Activated T-helper 1 cell treated with anti-CD3 and anti-CD28 coated beads, Interleukin-12 subunit alpha, Interleukin-12 subunit beta, Interleukin-2, Interleukin-4 antibody, amounts not matched to agents 30 ng/mL and 10 ng/mL and 1 ng/mL, durations not matched to agents 14 hours and 24 hours and 36 hours (primary cell): ENCODE data around the gene C4A. TPM values are rescaled to one million over a fixed set of nuclear protein-coding genes. Genes with fewer than 3 reads are reported as not detected.
A peak's percentile ranks its signal among the peaks of the same experiment; 100 is the strongest.
"Not testable (repeated sequence)": the region's sequence is repeated elsewhere in the genome, so short reads cannot be mapped to it uniquely, and the experiment has no call there.

ENCODE experiments used
- DNase-seq: peaks from one replicate; pipeline ENCODE4 v3.0.0; 2021; ENCODE audit warnings: low spot score
- H3K27ac Mint-ChIP-seq: one replicate; pipeline ENCODE4 v1.8.0; 2021; ENCODE audit warnings: mild to moderate bottlenecking, mixed read lengths
- H3K27me3 Mint-ChIP-seq: one replicate; pipeline ENCODE4 v1.8.0; 2022; ENCODE audit warnings: mild to moderate bottlenecking, moderate library complexity, mixed read lengths; ENCODE audit not compliant: insufficient read depth
- H3K36me3 Mint-ChIP-seq: one replicate; pipeline ENCODE4 v1.8.0; 2021; ENCODE audit warnings: low read depth, mixed read lengths
- H3K4me1 Mint-ChIP-seq: one replicate; pipeline ENCODE4 v1.8.0; 2021; ENCODE audit warnings: low read depth, mixed read lengths
- H3K4me3 Mint-ChIP-seq: one replicate; pipeline ENCODE4 v1.8.0; 2021; ENCODE audit warnings: mild to moderate bottlenecking, moderate library complexity, mixed read lengths
- H3K9me3 Mint-ChIP-seq: one replicate; pipeline ENCODE4 v1.8.0; 2021; ENCODE audit warnings: mixed read lengths
- intact Hi-C: fragments of 100-400 bp; cut with micrococcal nuclease; formaldehyde crosslinking; loops from one replicate; pipeline ENCODE4 v1.15.1; 2024
- total RNA-seq: library from RNA; stranded (reverse); gene quantifications from 2 replicates; pipeline ENCODE4 v1.2.3, GENCODE V29; 2022

The C4A gene
- total RNA-seq, 1 donor from 2014 or later = 4.0 TPM

DNA sequence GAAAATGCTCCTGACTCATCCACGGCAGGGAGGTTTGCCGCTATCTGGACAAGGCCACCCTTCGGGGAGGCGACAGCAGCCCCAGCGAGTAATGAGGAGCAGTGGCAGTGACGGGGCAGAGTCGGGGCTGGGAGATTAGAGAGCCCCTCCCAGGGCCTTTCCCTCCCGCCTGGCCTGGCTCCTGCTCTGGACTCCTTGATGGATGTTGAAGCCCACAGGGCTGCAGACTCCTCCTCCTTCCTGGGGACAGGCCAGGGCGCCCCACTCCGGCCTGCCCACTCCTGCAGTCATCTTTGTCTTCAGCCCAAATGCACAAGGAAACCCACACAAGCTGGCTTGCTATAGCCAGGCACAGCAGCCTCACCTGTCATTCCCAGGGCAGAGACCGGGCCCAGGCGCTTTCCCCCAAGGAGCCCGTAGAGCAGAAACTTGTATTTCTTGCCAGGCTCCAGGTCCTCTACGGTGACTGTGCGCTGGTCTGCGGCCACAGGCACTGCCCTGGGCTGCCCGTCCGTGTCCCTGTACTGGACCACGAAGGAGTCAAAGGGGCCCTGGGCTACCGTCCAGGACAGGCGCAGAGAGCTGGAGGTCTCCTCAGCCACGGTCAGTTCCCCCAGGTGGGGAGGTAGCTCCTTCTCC is 64.1 kb downstream of the C4A start:
- Mint-ChIP-seq H3K36me3 (no peaks in the 10 kb centered on the region), H3K27ac (no peak overlapping the region), H3K4me1 (peaks cover 5% of the 10 kb centered on the region), H3K9me3 (no peaks in the 10 kb centered on the region), H3K27me3 (no peaks in the 10 kb centered on the region), H3K4me3 (no peak overlapping the region)
- no peak for DNase-seq
- intact Hi-C loops = no loop called here

DNA sequence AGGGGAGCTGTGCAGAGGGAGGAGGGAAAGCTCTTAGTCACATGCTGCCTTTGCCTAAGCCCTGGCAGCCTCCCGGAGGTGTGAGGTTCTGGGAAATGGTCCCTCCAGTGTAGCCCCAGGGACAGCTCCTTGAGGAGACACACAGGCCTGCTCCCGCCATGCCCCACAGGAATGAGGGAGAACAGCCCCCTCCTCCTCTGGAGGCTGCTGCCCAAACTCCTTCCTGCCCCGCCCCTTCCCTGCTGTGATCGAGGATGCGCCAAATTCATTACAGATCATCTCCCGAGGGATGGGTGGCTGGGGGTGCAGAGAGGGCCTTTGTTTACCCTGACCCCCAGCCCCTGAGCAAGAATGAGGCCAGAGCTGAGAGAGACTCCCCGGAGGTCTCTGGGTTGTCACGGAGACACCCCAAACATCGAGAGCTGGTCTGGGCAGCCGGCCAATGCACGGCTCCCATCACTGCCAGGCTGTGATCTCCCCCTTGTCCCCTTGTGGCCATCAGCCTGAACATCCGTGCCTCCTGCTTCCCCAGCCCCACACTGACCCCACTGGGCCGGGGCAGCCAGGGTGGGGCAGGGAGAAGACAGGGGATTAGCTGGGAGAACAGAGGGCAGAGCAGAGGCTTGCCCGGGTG is 64.7 kb downstream of the C4A start:
- intact Hi-C loops = no loop called here
- Mint-ChIP-seq H3K4me3 (no peak overlapping the region), H3K36me3 (no peaks in the 10 kb centered on the region), H3K27me3 (no peaks in the 10 kb centered on the region), H3K4me1 (peaks cover 5% of the 10 kb centered on the region), H3K9me3 (no peaks in the 10 kb centered on the region), H3K27ac (no peak overlapping the region)
- no peak for DNase-seq

DNA sequence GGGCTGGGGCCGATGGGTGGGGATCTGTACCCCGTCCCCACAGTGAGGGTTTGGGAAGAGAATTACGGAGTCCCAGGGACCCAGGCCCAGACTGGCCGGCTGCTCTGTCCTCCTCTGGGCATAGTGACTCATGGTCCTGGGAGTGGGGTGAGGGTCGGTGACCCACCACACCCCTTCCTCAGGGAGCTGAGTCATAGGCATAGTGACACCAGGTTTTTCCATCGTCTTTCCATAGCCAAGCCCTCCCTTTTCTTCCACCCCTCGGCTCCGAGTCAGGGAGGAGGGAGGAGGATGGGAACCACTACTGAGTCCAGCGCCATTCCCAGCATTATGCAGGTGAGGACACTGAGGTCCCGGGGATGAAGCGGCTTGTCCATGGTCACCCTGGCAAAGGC is 65.2 kb downstream of the C4A start:
- intact Hi-C loops = no loop called here
- Mint-ChIP-seq H3K4me1 (peaks cover 5% of the 10 kb centered on the region), H3K27ac (no peak overlapping the region), H3K4me3 (no peak overlapping the region), H3K9me3 (no peaks in the 10 kb centered on the region), H3K36me3 (no peaks in the 10 kb centered on the region), H3K27me3 (peaks cover 2% of the 10 kb centered on the region)
- no peak for DNase-seq

DNA sequence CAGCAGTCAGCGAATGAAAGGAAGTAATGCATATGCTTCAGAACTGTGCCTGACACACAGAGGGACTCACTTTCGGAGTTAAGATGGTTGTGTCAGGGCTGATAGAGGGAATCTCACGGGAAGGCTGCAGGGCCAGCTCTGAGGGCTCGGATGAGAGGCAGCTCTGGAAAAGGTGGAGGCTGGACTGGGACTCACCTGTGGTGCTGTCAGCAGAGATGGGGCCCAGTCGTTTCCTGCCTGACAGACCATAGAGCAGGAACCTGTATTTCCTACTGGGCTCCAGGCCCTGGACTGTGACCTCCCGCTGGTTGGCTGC is 65.6 kb downstream of the C4A start:
- peaks cover 5% of the 10 kb centered on the region for H3K4me1 Mint-ChIP-seq
- peaks cover 2% of the 10 kb centered on the region for H3K27me3 Mint-ChIP-seq
- H3K27ac Mint-ChIP-seq = no peak overlapping the region
- intact Hi-C loops = no loop called here
- H3K9me3 Mint-ChIP-seq = no peaks in the 10 kb centered on the region
- no peaks in the 10 kb centered on the region for H3K36me3 Mint-ChIP-seq
- no peak overlapping the region for H3K4me3 Mint-ChIP-seq
- DNase-seq = no peak

DNA sequence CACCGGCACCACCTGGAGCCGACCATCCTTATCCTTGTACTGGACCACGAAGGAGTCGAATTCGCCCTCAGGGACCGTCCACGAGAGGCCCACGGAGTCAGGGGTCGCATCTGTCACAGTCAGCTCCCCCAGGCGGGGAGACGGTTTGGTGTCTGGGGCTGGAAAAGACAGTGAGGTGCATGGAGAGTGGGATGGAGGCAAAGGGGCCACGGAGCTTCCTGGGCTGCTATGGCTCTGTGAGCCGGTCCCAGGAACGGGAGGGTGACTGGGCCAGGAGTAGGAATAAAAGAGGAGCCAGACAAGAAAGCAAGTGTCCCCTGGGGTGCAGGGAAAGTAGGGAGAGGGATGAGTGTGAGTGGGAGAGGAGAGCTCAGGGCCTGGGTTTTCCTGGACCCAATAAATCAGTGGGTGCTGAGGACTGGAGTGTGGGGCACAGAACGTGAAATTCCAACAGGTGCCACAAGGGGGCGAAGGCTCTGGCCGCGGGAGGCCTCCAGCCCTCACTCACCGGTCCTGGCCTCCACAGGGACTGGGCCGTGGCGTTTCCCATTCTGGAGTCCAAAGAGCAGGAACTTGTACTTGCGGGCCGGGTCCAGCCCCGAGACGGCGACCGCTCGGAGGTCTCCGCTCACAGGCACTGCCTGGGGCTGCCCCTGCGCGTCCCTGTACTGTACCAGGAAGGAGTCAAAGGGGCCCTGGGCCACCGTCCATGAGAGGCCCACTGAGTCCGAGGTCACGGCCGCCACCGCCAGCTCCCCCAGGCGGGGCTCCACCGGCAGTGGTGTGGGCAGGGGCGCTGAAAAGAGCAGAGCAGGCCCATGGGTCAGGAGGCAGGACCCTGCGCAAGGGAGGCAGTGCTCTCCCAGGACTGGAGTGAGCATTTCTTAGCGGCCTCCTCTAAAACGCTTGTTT is 66.3 kb downstream of the C4A start:
- H3K9me3 Mint-ChIP-seq = no peaks in the 10 kb centered on the region
- intact Hi-C loops = loop anchor here (1.0 kb wide), 1 partner anchor 106 kb away; the partner anchor contains the start of gene PPT2
- H3K27me3 Mint-ChIP-seq = peaks cover 2% of the 10 kb centered on the region
- no peak overlapping the region for H3K27ac Mint-ChIP-seq
- peaks cover 5% of the 10 kb centered on the region for H3K4me1 Mint-ChIP-seq
- DNase-seq = peak; percentile 52
- H3K4me3 Mint-ChIP-seq = no peak overlapping the region
- no peaks in the 10 kb centered on the region for H3K36me3 Mint-ChIP-seq

DNA sequence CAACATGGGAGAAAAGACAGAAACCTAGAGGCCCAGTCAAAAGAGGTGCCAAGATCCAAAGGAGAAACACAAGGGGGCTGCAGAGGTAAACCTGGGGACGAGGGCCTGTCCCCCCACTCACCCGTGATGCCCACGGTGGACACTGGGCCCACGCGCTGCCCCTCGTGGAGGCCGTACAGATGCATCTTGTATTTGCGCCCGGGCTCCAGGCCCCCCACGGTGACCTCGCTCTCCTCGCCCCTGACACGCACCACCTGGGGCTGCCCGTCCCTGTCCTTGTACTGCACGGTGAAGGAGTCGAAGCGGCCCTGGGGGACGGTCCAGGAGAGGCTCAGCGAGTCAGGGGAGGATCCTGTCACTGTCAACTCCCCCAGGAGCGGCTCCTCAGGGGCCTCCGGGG is 67.3 kb downstream of the C4A start:
- intact Hi-C loops, DNase-seq, H3K9me3 Mint-ChIP-seq: not testable (repeated sequence)

DNA sequence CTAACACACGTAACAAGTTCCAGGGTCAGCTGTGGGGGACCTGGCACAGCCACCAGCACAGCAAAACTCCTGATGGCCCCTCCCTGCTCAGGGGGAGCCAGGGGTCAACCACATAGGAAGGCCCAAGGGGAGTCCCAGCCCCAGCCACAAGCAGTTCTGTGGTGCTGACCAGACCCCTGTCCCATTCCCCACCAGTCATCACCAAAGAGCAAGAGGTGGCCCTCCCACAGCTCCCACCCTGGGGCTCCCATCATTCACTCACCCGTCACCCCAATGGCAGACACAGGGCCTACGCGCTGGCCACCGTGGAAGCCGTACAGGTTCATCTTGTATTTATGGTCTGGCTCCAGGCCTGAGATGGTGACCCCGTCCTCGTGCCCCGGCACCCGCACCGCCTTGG is 67.9 kb downstream of the C4A start:
- H3K4me3 Mint-ChIP-seq, H3K9me3 Mint-ChIP-seq, H3K27ac Mint-ChIP-seq, H3K27me3 Mint-ChIP-seq, DNase-seq, H3K4me1 Mint-ChIP-seq, H3K36me3 Mint-ChIP-seq, intact Hi-C loops: not testable (repeated sequence)

More for the DNA sequence above, 67.3 kb downstream of the C4A start:
- not testable (repeated sequence) for H3K36me3 Mint-ChIP-seq, H3K27me3 Mint-ChIP-seq, H3K4me1 Mint-ChIP-seq, H3K4me3 Mint-ChIP-seq, H3K27ac Mint-ChIP-seq

DNA sequence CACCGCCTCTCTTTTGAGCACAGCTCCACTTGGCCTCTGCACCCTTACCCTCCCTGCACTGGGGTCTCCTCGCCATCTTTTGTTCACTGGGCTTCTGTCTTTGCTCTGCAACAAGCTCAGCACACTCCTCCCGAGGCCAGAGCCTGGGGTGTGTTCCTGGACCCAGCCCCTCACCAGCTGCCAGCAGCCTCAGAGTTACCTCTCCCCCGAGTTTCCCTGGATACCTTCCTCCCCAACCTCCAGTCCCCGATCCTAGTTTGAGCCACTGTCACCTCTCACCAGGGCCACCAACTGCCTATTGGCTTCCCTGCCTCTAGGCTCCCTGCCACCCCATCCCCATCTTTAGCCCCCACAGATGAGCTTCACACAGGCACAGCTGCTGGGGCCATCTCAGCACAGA is 68.7 kb downstream of the C4A start:
- Mint-ChIP-seq H3K36me3 (no peaks in the 10 kb centered on the region), H3K27me3 (peaks cover 2% of the 10 kb centered on the region), H3K27ac (no peak overlapping the region), H3K4me1 (peaks cover 5% of the 10 kb centered on the region), H3K4me3 (no peak overlapping the region), H3K9me3 (no peaks in the 10 kb centered on the region)
- intact Hi-C loops = no loop called here
- DNase-seq = no peak

Other genes starting within 250 kb of the C4A start
- gene CLIC1, start 245.5 kb upstream of the C4A start, total RNA-seq = 398 and 399 TPM in 2 replicates
- 80.5 and 83.4 TPM in 2 replicates for gene MSH5, start 242.1 kb upstream of the C4A start, total RNA-seq
- 16.7 and 17.0 TPM in 2 replicates for gene SAPCD1, start 219.4 kb upstream of the C4A start, total RNA-seq
- gene VWA7, start 204.7 kb upstream of the C4A start, total RNA-seq = 2.9 and 5.0 TPM in 2 replicates
- gene VARS1, start 186.3 kb upstream of the C4A start, total RNA-seq = 150 and 161 TPM in 2 replicates
- 136 and 137 TPM in 2 replicates for gene LSM2, start 175.1 kb upstream of the C4A start, total RNA-seq
- gene HSPA1L, start 166.8 kb upstream of the C4A start, total RNA-seq = 2.2 and 2.9 TPM in 2 replicates
- gene HSPA1A, start 166.5 kb upstream of the C4A start, total RNA-seq = 173 and 175 TPM in 2 replicates
- gene HSPA1B, start 154.3 kb upstream of the C4A start, total RNA-seq = 152 and 155 TPM in 2 replicates
- gene NEU1, start 119.2 kb upstream of the C4A start, total RNA-seq = 22.1 and 24.3 TPM in 2 replicates
- gene SLC44A4, start 103.1 kb upstream of the C4A start, total RNA-seq = 0.12 TPM in 1 of 2 replicates, not detected in the other
- 75.9 and 80.4 TPM in 2 replicates for gene EHMT2, start 84.4 kb upstream of the C4A start, total RNA-seq
- gene ZBTB12, start 80.0 kb upstream of the C4A start, total RNA-seq = 4.6 and 5.1 TPM in 2 replicates
- gene C2, start 54.3 kb upstream of the C4A start, total RNA-seq = 0.88 and 1.6 TPM in 2 replicates
- gene CFB, start 36.0 kb upstream of the C4A start, total RNA-seq = 0.21 TPM in 1 of 2 replicates, not detected in the other
- gene NELFE, start 23.1 kb upstream of the C4A start, total RNA-seq = 92.3 and 97.7 TPM in 2 replicates
- 85.8 and 101 TPM in 2 replicates for gene SKIC2, start 22.9 kb upstream of the C4A start, total RNA-seq
- 14.1 and 15.2 TPM in 2 replicates for gene DXO, start 9.9 kb upstream of the C4A start, total RNA-seq
- 4.1 and 4.7 TPM in 2 replicates for gene C4B, start 32.7 kb downstream of the C4A start, total RNA-seq
- gene CYP21A2, start 56.4 kb downstream of the C4A start, total RNA-seq = 0.34 and 0.36 TPM in 2 replicates
- gene TNXB, start 127.3 kb downstream of the C4A start, total RNA-seq = 2.0 and 4.4 TPM in 2 replicates
- gene ATF6B, start 146.2 kb downstream of the C4A start, total RNA-seq = 80.1 and 97.6 TPM in 2 replicates
- 4.8 and 6.0 TPM in 2 replicates for gene FKBPL, start 148.2 kb downstream of the C4A start, total RNA-seq
- gene PRRT1, start 169.9 kb downstream of the C4A start, total RNA-seq = 0.24 and 0.57 TPM in 2 replicates
- gene PPT2, start 172.1 kb downstream of the C4A start, total RNA-seq = 12.4 and 17.1 TPM in 2 replicates
- 8.3 and 9.1 TPM in 2 replicates for gene EGFL8, start 182.5 kb downstream of the C4A start, total RNA-seq
- gene AGPAT1, start 194.0 kb downstream of the C4A start, total RNA-seq = 34.5 and 35.6 TPM in 2 replicates
- gene RNF5, start 196.3 kb downstream of the C4A start, total RNA-seq = 58.1 and 60.4 TPM in 2 replicates
- gene AGER, start 202.2 kb downstream of the C4A start, total RNA-seq = 19.6 and 20.2 TPM in 2 replicates
- gene PBX2, start 208.1 kb downstream of the C4A start, total RNA-seq = 91.9 and 94.0 TPM in 2 replicates
- 82.5 and 84.7 TPM in 2 replicates for gene GPSM3, start 210.6 kb downstream of the C4A start, total RNA-seq
- gene NOTCH4, start 242.0 kb downstream of the C4A start, total RNA-seq = 0.66 and 0.73 TPM in 2 replicates